Loucy (cell line): Measurements from ENCODE around the gene TMEM51.

Source experiments
- H2AFZ ChIP-seq: fragments of 200-600 bp; sonication (generic); 2 replicates; pipeline ENCODE4 v1.6.0; 2016; ENCODE audit warnings: antibody characterized with exemption, mild to moderate bottlenecking, low read length, moderate library complexity
- H3F3A ChIP-seq: fragments of 200-600 bp; 2 replicates; pipeline ENCODE4 v1.6.0; 2016; ENCODE audit warnings: antibody characterized with exemption, low read depth, mild to moderate bottlenecking
- H3K27me3 ChIP-seq: fragments of 200-600 bp; sonication (generic); 2 replicates; pipeline ENCODE4 v1.6.1; 2014; ENCODE audit warnings: low read length, mild to moderate bottlenecking; ENCODE audit not compliant: insufficient read depth, poor library complexity, severe bottlenecking
- H3K36me3 ChIP-seq: fragments of 200-600 bp; sonication (generic); 2 replicates; pipeline ENCODE4 v1.6.1; 2016; ENCODE audit warnings: low read length; ENCODE audit not compliant: insufficient read depth
- H3K4me1 ChIP-seq: fragments of 200-600 bp; sonication (generic); 2 replicates; pipeline ENCODE4 v1.5.1; 2014; ENCODE audit warnings: low read length, mild to moderate bottlenecking; ENCODE audit not compliant: insufficient read depth, poor library complexity, severe bottlenecking
- H3K4me2 ChIP-seq: fragments of 200-600 bp; sonication (generic); 2 replicates; pipeline ENCODE4 v1.6.0; 2014; ENCODE audit warnings: antibody characterized with exemption, low read length, low read depth, mild to moderate bottlenecking; ENCODE audit not compliant: poor library complexity, severe bottlenecking
- H3K4me3 ChIP-seq: fragments of 200-600 bp; sonication (generic); 2 replicates; pipeline ENCODE4 v1.5.1; 2014; ENCODE audit warnings: low read length, mild to moderate bottlenecking, mixed read lengths; ENCODE audit not compliant: poor library complexity, severe bottlenecking
- H3K79me2 ChIP-seq: fragments of 200-600 bp; sonication (generic); 2 replicates; pipeline ENCODE4 v1.6.1; 2014; ENCODE audit warnings: low read length; ENCODE audit not compliant: insufficient read depth
- H3K9ac ChIP-seq: fragments of 200-600 bp; sonication (generic); 2 replicates; pipeline ENCODE4 v1.6.0; 2014; ENCODE audit warnings: mild to moderate bottlenecking, low read depth, low read length, moderate library complexity; ENCODE audit not compliant: poor library complexity, severe bottlenecking
- H3K9me2 ChIP-seq: fragments of 200-600 bp; sonication (generic); replicated peaks from 2 replicates; pipeline ENCODE4 v1.6.1; 2016; ENCODE audit warnings: low read depth, low read length, mixed read lengths
- H3K9me3 ChIP-seq: fragments of 200-600 bp; sonication (generic); 2 replicates; pipeline ENCODE4 v1.6.1; 2014; ENCODE audit warnings: mild to moderate bottlenecking, antibody characterized with exemption, low read length, low read depth; ENCODE audit not compliant: insufficient read depth
- H4K20me1 ChIP-seq: fragments of 200-600 bp; sonication (generic); 2 replicates; pipeline ENCODE4 v1.6.0; 2014; ENCODE audit warnings: antibody characterized with exemption, low read length, mild to moderate bottlenecking; ENCODE audit not compliant: insufficient read depth, poor library complexity, severe bottlenecking
- EZH2phosphoT487 ChIP-seq: fragments of 200-600 bp; IDR thresholded peaks from 2 replicates; pipeline ENCODE4 v1.6.1; 2018; ENCODE audit warnings: antibody characterized with exemption, mild to moderate bottlenecking, moderate library complexity, borderline replicate concordance
- TF ChIP-seq, protein P1 (sequence below): fragments of 200-600 bp; sonication (generic); conservative IDR thresholded peaks from 2 replicates; pipeline ENCODE4 v1.5.1; 2014; ENCODE audit warnings: mild to moderate bottlenecking, antibody characterized with exemption, low read length

Gene TMEM51

DNA sequence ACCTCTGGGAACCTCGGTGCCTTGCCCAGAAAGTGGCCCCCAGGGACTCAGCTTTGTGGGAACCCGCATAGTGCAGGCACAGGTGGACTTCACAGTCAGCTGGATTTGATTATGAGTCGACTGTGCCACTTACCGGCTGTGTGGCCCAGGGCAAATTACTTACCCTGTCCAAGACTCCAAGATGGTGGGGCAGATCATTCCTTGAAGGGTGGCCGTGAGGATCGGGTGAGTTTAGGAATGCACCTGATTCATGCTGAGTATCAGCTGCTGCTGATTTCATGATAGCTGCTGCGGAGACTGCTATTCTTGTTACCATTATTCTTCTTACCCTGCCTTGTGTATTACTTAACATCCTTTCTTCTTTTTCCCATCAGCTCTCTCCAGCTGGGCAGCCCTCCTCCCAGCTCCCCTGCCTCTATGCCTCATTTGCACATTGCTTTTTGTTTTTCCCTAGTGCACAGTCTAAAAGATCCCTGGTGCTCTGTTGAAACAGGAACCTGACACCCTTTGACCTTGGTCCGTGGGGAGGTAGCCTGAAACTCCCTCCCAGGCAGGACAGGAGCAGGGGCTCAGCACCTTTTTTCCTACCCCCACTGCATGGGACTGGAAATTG is 53.0 kb downstream of the TMEM51 start:
- H3K9me3 ChIP-seq = no peaks in the 10 kb centered on the region
- no peak overlapping the region for H3K4me3 ChIP-seq
- H3K9ac ChIP-seq = no peak overlapping the region
- H3K4me2 ChIP-seq = no peak overlapping the region
- no peak for TF ChIP-seq EZH2phosphoT487
- TF ChIP-seq, protein P1, sequence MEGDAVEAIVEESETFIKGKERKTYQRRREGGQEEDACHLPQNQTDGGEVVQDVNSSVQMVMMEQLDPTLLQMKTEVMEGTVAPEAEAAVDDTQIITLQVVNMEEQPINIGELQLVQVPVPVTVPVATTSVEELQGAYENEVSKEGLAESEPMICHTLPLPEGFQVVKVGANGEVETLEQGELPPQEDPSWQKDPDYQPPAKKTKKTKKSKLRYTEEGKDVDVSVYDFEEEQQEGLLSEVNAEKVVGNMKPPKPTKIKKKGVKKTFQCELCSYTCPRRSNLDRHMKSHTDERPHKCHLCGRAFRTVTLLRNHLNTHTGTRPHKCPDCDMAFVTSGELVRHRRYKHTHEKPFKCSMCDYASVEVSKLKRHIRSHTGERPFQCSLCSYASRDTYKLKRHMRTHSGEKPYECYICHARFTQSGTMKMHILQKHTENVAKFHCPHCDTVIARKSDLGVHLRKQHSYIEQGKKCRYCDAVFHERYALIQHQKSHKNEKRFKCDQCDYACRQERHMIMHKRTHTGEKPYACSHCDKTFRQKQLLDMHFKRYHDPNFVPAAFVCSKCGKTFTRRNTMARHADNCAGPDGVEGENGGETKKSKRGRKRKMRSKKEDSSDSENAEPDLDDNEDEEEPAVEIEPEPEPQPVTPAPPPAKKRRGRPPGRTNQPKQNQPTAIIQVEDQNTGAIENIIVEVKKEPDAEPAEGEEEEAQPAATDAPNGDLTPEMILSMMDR = no peak
- H2AFZ ChIP-seq = no peak overlapping the region
- no peaks in the 10 kb centered on the region for H3F3A ChIP-seq
- no peaks in the 10 kb centered on the region for H3K27me3 ChIP-seq
- H3K9me2 ChIP-seq = no peaks in the 10 kb centered on the region
- H4K20me1 ChIP-seq = no peaks in the 10 kb centered on the region
- H3K79me2 ChIP-seq = no peaks in the 10 kb centered on the region
- no peaks in the 10 kb centered on the region for H3K36me3 ChIP-seq
- H3K4me1 ChIP-seq = no peaks in the 10 kb centered on the region

DNA sequence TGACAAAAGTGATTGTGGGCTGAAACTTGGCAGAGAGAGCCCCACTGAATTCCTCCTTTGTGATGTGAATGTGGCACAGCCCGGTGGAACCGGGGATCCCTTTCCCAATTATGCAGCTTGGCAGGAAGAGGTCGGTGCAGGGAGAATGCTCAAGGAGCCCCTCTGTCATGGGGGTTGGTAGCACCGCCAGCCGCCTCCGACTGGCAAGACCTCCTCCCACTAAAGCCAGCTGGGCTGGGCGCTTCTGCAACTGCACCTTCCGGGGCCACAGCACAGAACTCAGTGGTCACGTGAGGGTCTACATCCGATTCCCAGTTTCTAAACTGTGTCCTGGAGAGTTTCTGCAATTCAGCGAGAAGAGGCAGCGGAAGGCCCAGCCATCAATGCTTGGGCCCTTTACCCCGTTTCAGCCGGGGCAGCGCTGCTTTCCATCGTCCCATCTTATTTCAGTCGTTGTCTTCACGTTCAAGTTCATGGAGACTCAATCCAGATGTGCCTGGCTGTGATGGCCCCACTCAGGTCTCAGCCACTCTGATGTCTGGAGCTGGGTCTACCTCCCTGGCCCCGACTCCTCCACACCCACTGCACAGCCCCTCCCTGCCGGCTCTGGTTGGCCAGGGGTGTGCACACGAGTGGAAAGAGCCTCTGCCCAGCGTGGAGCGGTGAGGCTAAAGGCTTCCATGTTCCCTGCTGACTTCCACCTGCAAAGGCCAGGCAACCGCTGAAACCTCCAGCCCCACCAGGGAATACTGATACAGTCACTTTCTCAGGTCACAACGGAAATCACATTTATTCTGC is 53.7 kb downstream of the TMEM51 start:
- H3K4me2 ChIP-seq = no peak overlapping the region

DNA sequence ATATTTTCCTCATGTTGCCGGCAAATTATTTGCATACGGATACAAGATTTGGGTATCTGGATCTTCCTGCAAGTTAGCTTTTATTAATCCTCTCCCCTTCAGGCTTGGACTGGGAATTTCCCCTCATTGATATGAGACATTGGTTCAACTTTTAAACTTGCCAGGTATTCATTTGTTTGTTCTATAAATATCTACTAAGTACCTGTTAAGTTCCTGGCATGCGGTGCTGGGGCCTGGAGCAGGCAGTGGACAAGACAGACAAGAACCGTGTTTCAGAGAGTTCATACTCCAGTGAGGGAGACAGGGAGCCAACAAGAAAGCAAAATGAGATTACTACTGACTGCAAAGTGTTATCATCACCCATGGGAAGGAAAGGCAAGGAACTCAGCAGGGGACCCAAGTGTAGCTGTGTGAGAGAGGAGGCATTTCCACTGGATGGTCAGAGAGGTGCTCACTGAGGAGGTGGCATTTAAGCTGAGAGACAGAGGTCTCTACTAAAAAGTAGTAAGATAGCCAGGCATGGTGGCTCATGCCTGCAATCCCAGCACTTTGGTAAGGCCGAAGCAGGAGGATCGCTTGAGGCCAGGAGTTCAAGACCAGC is 54.4 kb downstream of the TMEM51 start:
- Histone ChIP-seq H3K9ac (no peak overlapping the region), H3K36me3 (no peaks in the 10 kb centered on the region), H3K9me2 (no peaks in the 10 kb centered on the region), H3K79me2 (no peaks in the 10 kb centered on the region), H3K4me3 (no peak overlapping the region), H3K27me3 (no peaks in the 10 kb centered on the region), H3K4me1 (no peaks in the 10 kb centered on the region), H3K9me3 (no peaks in the 10 kb centered on the region), H2AFZ (no peak overlapping the region), H4K20me1 (no peaks in the 10 kb centered on the region), H3K4me2 (no peak overlapping the region), H3F3A (no peaks in the 10 kb centered on the region)
- TF ChIP-seq, protein P1 = no peak
- TF ChIP-seq EZH2phosphoT487 = no peak

More for the DNA sequence above, 53.7 kb downstream of the TMEM51 start:
- no peaks in the 10 kb centered on the region for H3F3A ChIP-seq
- H3K9me3 ChIP-seq = no peaks in the 10 kb centered on the region
- no peak overlapping the region for H2AFZ ChIP-seq
- no peaks in the 10 kb centered on the region for H3K27me3 ChIP-seq
- no peaks in the 10 kb centered on the region for H4K20me1 ChIP-seq
- TF ChIP-seq EZH2phosphoT487 = no peak
- TF ChIP-seq, protein P1 = no peak
- H3K79me2 ChIP-seq = no peaks in the 10 kb centered on the region
- H3K9me2 ChIP-seq = no peaks in the 10 kb centered on the region
- no peaks in the 10 kb centered on the region for H3K4me1 ChIP-seq
- no peaks in the 10 kb centered on the region for H3K36me3 ChIP-seq
- no peak overlapping the region for H3K9ac ChIP-seq
- H3K4me3 ChIP-seq = no peak overlapping the region
